Stimulated activated CD4-positive, alpha-beta T cell treated with anti-CD3 and anti-CD28 coated beads, Interleukin-2, amount 100 ng/mL, for 4 hours (primary cell): ENCODE data around the gene MACROD2.

ENCODE experiments used
- DNase-seq: peaks from one replicate; pipeline ENCODE4 v3.0.0-alpha.2; 2020; ENCODE audit warnings: low read depth

Gene MACROD2

GRCh38 chr20:14820771-14821170 lies 825.5 kb downstream of the MACROD2 start:
- DNase-seq = no peak

GRCh38 chr20:14821251-14821650 lies 825.9 kb downstream of the MACROD2 start:
- no peak for DNase-seq

- no peak for DNase-seq
Observed at GRCh38 chr20:14824996-14825395, 829.7 kb downstream of the MACROD2 start.

- no peak for DNase-seq
Observed at GRCh38 chr20:14826543-14827313, 831.4 kb downstream of the MACROD2 start.

GRCh38 chr20:14828459-14828858 lies 833.1 kb downstream of the MACROD2 start:
- DNase-seq = no peak

GRCh38 chr20:14829906-14830305 lies 834.6 kb downstream of the MACROD2 start:
- no peak for DNase-seq

GRCh38 chr20:14830466-14830865 lies 835.1 kb downstream of the MACROD2 start:
- no peak for DNase-seq

- DNase-seq = no peak
Observed at GRCh38 chr20:14830899-14831298, 835.6 kb downstream of the MACROD2 start.

GRCh38 chr20:14832630-14833029 lies 837.3 kb downstream of the MACROD2 start:
- no peak for DNase-seq

GRCh38 chr20:14838663-14839628 lies 843.6 kb downstream of the MACROD2 start:
- DNase-seq = no peak

- no peak for DNase-seq
Observed at GRCh38 chr20:14845199-14846160, 850.2 kb downstream of the MACROD2 start.

GRCh38 chr20:14848806-14849205 lies 853.5 kb downstream of the MACROD2 start:
- no peak for DNase-seq

GRCh38 chr20:14853079-14853478 lies 857.8 kb downstream of the MACROD2 start:
- DNase-seq = no peak

GRCh38 chr20:14855171-14855570 lies 859.9 kb downstream of the MACROD2 start:
- DNase-seq = no peak

GRCh38 chr20:14859627-14860026 lies 864.3 kb downstream of the MACROD2 start:
- no peak for DNase-seq

GRCh38 chr20:14860410-14860814 lies 865.1 kb downstream of the MACROD2 start:
- no peak for DNase-seq

- no peak for DNase-seq
Observed at GRCh38 chr20:14861028-14861699, 865.8 kb downstream of the MACROD2 start.

- DNase-seq = no peak
Observed at GRCh38 chr20:14865169-14865568, 869.9 kb downstream of the MACROD2 start.

- no peak for DNase-seq
Observed at GRCh38 chr20:14865731-14866130, 870.4 kb downstream of the MACROD2 start.

GRCh38 chr20:14866841-14867514 lies 871.7 kb downstream of the MACROD2 start:
- no peak for DNase-seq
